GM19328 (cell line): ENCODE results near the gene PTPRD.

ENCODE experiments used
- ATAC-seq: cut with Tn5 transposase; IDR thresholded peaks from one replicate; pipeline ENCODE4 v1.9.1; 2021; ENCODE audit warnings: mild to moderate bottlenecking, moderate library complexity; ENCODE audit not compliant: unreplicated experiment

PTPRD gene

GRCh38 chr9:8338767-8339510 is 2273.9 kb downstream of the PTPRD start:
- ATAC-seq = no peak

- ATAC-seq = no peak
These were observed 2274.7 kb downstream of the PTPRD start for GRCh38 chr9:8337834-8338766.

GRCh38 chr9:8332871-8333270 is 2279.9 kb downstream of the PTPRD start:
- ATAC-seq = no peak

- ATAC-seq = no peak
These were observed 2280.5 kb downstream of the PTPRD start for GRCh38 chr9:8332331-8332650.

- no peak for ATAC-seq
These were observed 2281.1 kb downstream of the PTPRD start for GRCh38 chr9:8331507-8332330.

GRCh38 chr9:8329561-8330283 is 2283.1 kb downstream of the PTPRD start:
- ATAC-seq = no peak

- no peak for ATAC-seq
These were observed 2297.6 kb downstream of the PTPRD start for GRCh38 chr9:8315211-8315610.

GRCh38 chr9:8309258-8309657 is 2303.5 kb downstream of the PTPRD start:
- no peak for ATAC-seq

GRCh38 chr9:8304720-8305119 is 2308.1 kb downstream of the PTPRD start:
- ATAC-seq = no peak

- no peak for ATAC-seq
These were observed 2311.5 kb downstream of the PTPRD start for GRCh38 chr9:8301296-8301695.

- ATAC-seq = no peak
These were observed 2315.8 kb downstream of the PTPRD start for GRCh38 chr9:8297047-8297446.

GRCh38 chr9:8292657-8293056 is 2320.1 kb downstream of the PTPRD start:
- no peak for ATAC-seq

GRCh38 chr9:8289681-8290080 is 2323.1 kb downstream of the PTPRD start:
- ATAC-seq = no peak

- ATAC-seq = no peak
These were observed 2324.8 kb downstream of the PTPRD start for GRCh38 chr9:8287970-8288369.

- ATAC-seq = no peak
These were observed 2325.3 kb downstream of the PTPRD start for GRCh38 chr9:8287501-8287900.

- no peak for ATAC-seq
These were observed 2327.9 kb downstream of the PTPRD start for GRCh38 chr9:8284884-8285283.

GRCh38 chr9:8282535-8282934 is 2330.3 kb downstream of the PTPRD start:
- ATAC-seq = no peak

- no peak for ATAC-seq
These were observed 2332.0 kb downstream of the PTPRD start for GRCh38 chr9:8280811-8281210.

- no peak for ATAC-seq
These were observed 2334.8 kb downstream of the PTPRD start for GRCh38 chr9:8278048-8278447.

- no peak for ATAC-seq
These were observed 2342.6 kb downstream of the PTPRD start for GRCh38 chr9:8270235-8270634.

- no peak for ATAC-seq
These were observed 2343.9 kb downstream of the PTPRD start for GRCh38 chr9:8268881-8269280.
